HCEC 1CT (cell line): ENCODE data around the gene DUSP11.
"Not testable (repeated sequence)": the region's sequence is repeated elsewhere in the genome, so short reads cannot be mapped to it uniquely, and the experiment has no call there.

ENCODE experiments used
- DNase-seq: peaks from one replicate; pipeline ENCODE4 v3.0.0-alpha.2; 2017

DUSP11 gene

GRCh38 chr2:73770725-73771124 lies 9.2 kb downstream of the DUSP11 start:
- no peak for DNase-seq

GRCh38 chr2:73766994-73767393 lies 12.9 kb downstream of the DUSP11 start:
- DNase-seq: no peak

- no peak for DNase-seq
Observed at GRCh38 chr2:73766349-73766748, 13.6 kb downstream of the DUSP11 start.

GRCh38 chr2:73764945-73765344 lies 15.0 kb downstream of the DUSP11 start:
- no peak for DNase-seq

GRCh38 chr2:73762571-73762970 lies 17.3 kb downstream of the DUSP11 start:
- DNase-seq: no peak

- no peak for DNase-seq
Observed at GRCh38 chr2:73759904-73760303, 20.0 kb downstream of the DUSP11 start.

GRCh38 chr2:73759285-73759764 lies 20.6 kb downstream of the DUSP11 start:
- DNase-seq: no peak

GRCh38 chr2:73754332-73754731 lies 25.6 kb downstream of the DUSP11 start:
- DNase-seq: not testable (repeated sequence)

GRCh38 chr2:73749314-73749713 lies 30.6 kb downstream of the DUSP11 start:
- no peak for DNase-seq

GRCh38 chr2:73746877-73747208 lies 33.1 kb downstream of the DUSP11 start:
- no peak for DNase-seq

- DNase-seq: no peak
Observed at GRCh38 chr2:73746015-73746876, 33.7 kb downstream of the DUSP11 start.

GRCh38 chr2:73740767-73741166 lies 39.1 kb downstream of the DUSP11 start:
- no peak for DNase-seq

- no peak for DNase-seq
Observed at GRCh38 chr2:73739101-73739500, 40.8 kb downstream of the DUSP11 start.

- DNase-seq: peak; percentile 98
Observed at GRCh38 chr2:73736855-73737779, 42.8 kb downstream of the DUSP11 start, which contains the start of gene TPRKB. Gene TPRKB, minus strand, starts transcription at chr2:73737345. Its CDS starts 2,776 bp downstream, at chr2:73734569.

GRCh38 chr2:73736378-73736777 lies 43.5 kb downstream of the DUSP11 start:
- no peak for DNase-seq

GRCh38 chr2:73730810-73731209 lies 49.1 kb downstream of the DUSP11 start:
- DNase-seq: no peak

- DNase-seq: no peak
Observed at GRCh38 chr2:73728711-73729110, 51.2 kb downstream of the DUSP11 start.

- DNase-seq: no peak
Observed at GRCh38 chr2:73728043-73728442, 51.9 kb downstream of the DUSP11 start.

- not testable (repeated sequence) for DNase-seq
Observed at GRCh38 chr2:73726657-73727056, 53.2 kb downstream of the DUSP11 start.

- DNase-seq: no peak
Observed at GRCh38 chr2:73718851-73719621, 60.9 kb downstream of the DUSP11 start.

- DNase-seq: no peak
Observed at GRCh38 chr2:73718421-73718820, 61.5 kb downstream of the DUSP11 start.

GRCh38 chr2:73717695-73718094 lies 62.2 kb downstream of the DUSP11 start:
- not testable (repeated sequence) for DNase-seq

GRCh38 chr2:73717251-73717606 lies 62.7 kb downstream of the DUSP11 start:
- no peak for DNase-seq
